ENCODE measurements around the gene SYCP2.

GRCh38 chr20:59958626-59959025 lies 25.2 kb upstream of the SYCP2 start:
- TF ChIP-seq, protein P1, sequence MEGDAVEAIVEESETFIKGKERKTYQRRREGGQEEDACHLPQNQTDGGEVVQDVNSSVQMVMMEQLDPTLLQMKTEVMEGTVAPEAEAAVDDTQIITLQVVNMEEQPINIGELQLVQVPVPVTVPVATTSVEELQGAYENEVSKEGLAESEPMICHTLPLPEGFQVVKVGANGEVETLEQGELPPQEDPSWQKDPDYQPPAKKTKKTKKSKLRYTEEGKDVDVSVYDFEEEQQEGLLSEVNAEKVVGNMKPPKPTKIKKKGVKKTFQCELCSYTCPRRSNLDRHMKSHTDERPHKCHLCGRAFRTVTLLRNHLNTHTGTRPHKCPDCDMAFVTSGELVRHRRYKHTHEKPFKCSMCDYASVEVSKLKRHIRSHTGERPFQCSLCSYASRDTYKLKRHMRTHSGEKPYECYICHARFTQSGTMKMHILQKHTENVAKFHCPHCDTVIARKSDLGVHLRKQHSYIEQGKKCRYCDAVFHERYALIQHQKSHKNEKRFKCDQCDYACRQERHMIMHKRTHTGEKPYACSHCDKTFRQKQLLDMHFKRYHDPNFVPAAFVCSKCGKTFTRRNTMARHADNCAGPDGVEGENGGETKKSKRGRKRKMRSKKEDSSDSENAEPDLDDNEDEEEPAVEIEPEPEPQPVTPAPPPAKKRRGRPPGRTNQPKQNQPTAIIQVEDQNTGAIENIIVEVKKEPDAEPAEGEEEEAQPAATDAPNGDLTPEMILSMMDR (IDR thresholded peaks at IDR 0.05) = no peak
- TF ChIP-seq POLR2A (IDR thresholded peaks at IDR 0.05) = no peak

All from heart left ventricle (tissue), 13 donors.